Activated naive CD4-positive, alpha-beta T cell (primary cell): ENCODE results near the gene FAM72A.
"Not testable (repeated sequence)": the region's sequence is repeated elsewhere in the genome, so short reads cannot be mapped to it uniquely, and the experiment has no call there.

Source experiments
- DNase-seq, 4 experiments: peaks; one replicate each; lab custom pipeline; 2025; lab: John Stamatoyannopoulos, UW

The FAM72A gene

GRCh38 chr1:206169794-206170193, 32.8 kb downstream of the FAM72A start:
- not testable (repeated sequence) for DNase-seq

- DNase-seq = not testable (repeated sequence)
Measured at GRCh38 chr1:206167350-206168029, 35.1 kb downstream of the FAM72A start.

GRCh38 chr1:206145771-206146290, 56.8 kb downstream of the FAM72A start:
- no peak for DNase-seq

GRCh38 chr1:206144605-206145004, 58.0 kb downstream of the FAM72A start:
- DNase-seq = no peak

GRCh38 chr1:206143537-206144172, 59.0 kb downstream of the FAM72A start:
- no peak for DNase-seq

- no peak for DNase-seq
Measured at GRCh38 chr1:206142770-206143169, 59.9 kb downstream of the FAM72A start.

GRCh38 chr1:206142011-206142410, 60.6 kb downstream of the FAM72A start:
- no peak for DNase-seq

GRCh38 chr1:206136241-206136640, 66.4 kb downstream of the FAM72A start:
- no peak for DNase-seq
